IMR-90 (cell line): ENCODE results near the gene NUPR1. TPM values are rescaled to one million over a fixed set of nuclear protein-coding genes. Genes with fewer than 3 reads are reported as not detected.
A peak's percentile ranks its signal among the peaks of the same experiment; 100 is the strongest.

Experiments used
- ATAC-seq: fragments of 200-7000 bp; cut with Tn5 transposase; 2 replicates; pipeline ENCODE4 v1.9.1; 2020; ENCODE audit warnings: low read depth, mild to moderate bottlenecking, moderate library complexity
- BruUV-seq: library from RNA; stranded (reverse); fragments of 400-500 nt; replicated peaks from 2 replicates; lab custom pipeline; 2021; lab: Mats Ljungman, UMichigan
- CTCF ChIA-PET: fragments of 300-600 bp; formaldehyde crosslinking; extraction: SDS; loops from one replicate; lab custom pipeline; 2021; ENCODE audit warnings: antibody characterized with exemption; lab: Yijun Ruan, JAX
- POLR2A ChIA-PET: fragments of 300-600 bp; sonication (Branson Sonifier 250); formaldehyde crosslinking; loops from one replicate; lab custom pipeline; 2022; ENCODE audit warnings: antibody characterized with exemption; ENCODE audit not compliant: unreplicated experiment; lab: Charles Lee
- DNase-seq: peaks from one replicate; pipeline ENCODE4 v3.0.0; 2013
- H2AFZ ChIP-seq: replicated peaks from 2 replicates; pipeline ENCODE3; 2013; ENCODE audit warnings: low read length, mild to moderate bottlenecking; ENCODE audit not compliant: poor library complexity
- H2AK5ac ChIP-seq: 2 replicates; pipeline ENCODE4 v1.6.1; 2013; ENCODE audit warnings: low read depth, low read length, inconsistent platforms
- H2AK9ac ChIP-seq: replicated peaks from 2 replicates; pipeline ENCODE3; 2013; ENCODE audit warnings: mild to moderate bottlenecking, low read depth, low read length, moderate library complexity; ENCODE audit not compliant: poor library complexity
- H2BK120ac ChIP-seq: 2 replicates; pipeline ENCODE4 v1.6.1; 2013; ENCODE audit warnings: low read depth, low read length, inconsistent platforms
- H2BK15ac ChIP-seq: 3 replicates; pipeline ENCODE4 v1.6.1; 2013; ENCODE audit warnings: low read depth, low read length, inconsistent platforms
- H2BK20ac ChIP-seq: 2 replicates; pipeline ENCODE4 v1.6.1; 2013; ENCODE audit warnings: low read depth, mild to moderate bottlenecking, inconsistent platforms, low read length, moderate library complexity
- H2BK5ac ChIP-seq: 2 replicates; pipeline ENCODE4 v1.6.1; 2013; ENCODE audit warnings: mild to moderate bottlenecking, low read depth, low read length, inconsistent platforms; ENCODE audit not compliant: poor library complexity, severe bottlenecking
- H3K14ac ChIP-seq: replicated peaks from 2 replicates; pipeline ENCODE4 v1.6.1; 2013; ENCODE audit warnings: low read depth, low read length, inconsistent platforms
- H3K18ac ChIP-seq: 2 replicates; pipeline ENCODE4 v1.6.1; 2013; ENCODE audit warnings: low read depth, low read length, control low read depth
- H3K23ac ChIP-seq: 2 replicates; pipeline ENCODE4 v1.6.1; 2013; ENCODE audit warnings: low read depth, low read length, inconsistent platforms
- H3K27ac ChIP-seq: 2 replicates; pipeline ENCODE4 v1.5.1; 2013; ENCODE audit warnings: mild to moderate bottlenecking, control low read depth, low read length; ENCODE audit not compliant: insufficient read depth
- H3K27me3 ChIP-seq: 2 replicates; pipeline ENCODE4 v1.6.1; 2013; ENCODE audit warnings: low read length; ENCODE audit not compliant: control insufficient read depth, insufficient read depth
- H3K36me3 ChIP-seq: 2 replicates; pipeline ENCODE4 v1.6.1; 2013; ENCODE audit warnings: low read length, mixed read lengths; ENCODE audit not compliant: control insufficient read depth, insufficient read depth
- H3K4ac ChIP-seq: 2 replicates; pipeline ENCODE4 v1.6.1; 2013; ENCODE audit warnings: low read depth, low read length, inconsistent platforms
- H3K4me1 ChIP-seq: 2 replicates; pipeline ENCODE4 v1.6.1; 2013; ENCODE audit warnings: low read length, mixed read lengths; ENCODE audit not compliant: control insufficient read depth, insufficient read depth
- H3K4me2 ChIP-seq: 2 replicates; pipeline ENCODE4 v1.6.1; 2013; ENCODE audit warnings: low read depth, mild to moderate bottlenecking, control low read depth, low read length, moderate library complexity
- H3K4me3 ChIP-seq: 2 replicates; pipeline ENCODE4 v1.5.1; 2013; ENCODE audit warnings: low read depth, mild to moderate bottlenecking, control low read depth, low read length, moderate library complexity; ENCODE audit not compliant: insufficient read depth
- H3K56ac ChIP-seq: 2 replicates; pipeline ENCODE4 v1.6.1; 2013; ENCODE audit warnings: low read length, inconsistent platforms; ENCODE audit not compliant: insufficient read depth; ENCODE audit errors: extremely low read depth
- H3K79me1 ChIP-seq, 2 experiments: 2 replicates each; pipeline ENCODE4 v1.6.1; 2013; ENCODE audit warnings: low read length in 2 of 2, inconsistent platforms in 1 of 2, low read depth in 1 of 2
- H3K9ac ChIP-seq: 2 replicates; pipeline ENCODE4 v1.6.1; 2013; ENCODE audit warnings: low read depth, low read length, control low read depth
- H3K9me1 ChIP-seq: 2 replicates; pipeline ENCODE4 v1.6.1; 2013; ENCODE audit warnings: low read length, inconsistent platforms; ENCODE audit not compliant: insufficient read depth
- H3K9me3 ChIP-seq: 2 replicates; pipeline ENCODE4 v1.6.1; 2013; ENCODE audit warnings: low read length; ENCODE audit not compliant: control insufficient read depth, insufficient read depth
- H4K20me1 ChIP-seq: 2 replicates; pipeline ENCODE4 v1.6.1; 2013; ENCODE audit warnings: low read length, inconsistent platforms; ENCODE audit not compliant: insufficient read depth
- H4K5ac ChIP-seq: 2 replicates; pipeline ENCODE4 v1.6.1; 2013; ENCODE audit warnings: mild to moderate bottlenecking, low read depth, low read length, control low read depth
- H4K8ac ChIP-seq, 2 experiments: 2 replicates each; pipeline ENCODE4 v1.6.1; 2013; ENCODE audit warnings: low read depth in 2 of 2, low read length in 2 of 2, control low read depth in 1 of 2, inconsistent platforms in 1 of 2
- H4K91ac ChIP-seq: 2 replicates; pipeline ENCODE4 v1.6.1; 2013; ENCODE audit warnings: low read depth, low read length, inconsistent platforms; ENCODE audit not compliant: insufficient read depth
- BHLHE40 ChIP-seq: fragments of 150-350 bp; IDR thresholded peaks from 2 replicates; pipeline ENCODE4 v1.6.1; 2016; ENCODE audit warnings: mild to moderate bottlenecking, low read depth, low read length
- CEBPB ChIP-seq: IDR thresholded peaks from 2 replicates; pipeline ENCODE4 v1.6.1; 2012; ENCODE audit warnings: low read depth, low read length, improper control_type of control experiment
- CHD1 ChIP-seq: IDR thresholded peaks from 2 replicates; pipeline ENCODE4 v1.6.1; 2012; ENCODE audit warnings: low read depth, low read length, improper control_type of control experiment
- FOS ChIP-seq: fragments of 150-350 bp; IDR thresholded peaks from 2 replicates; pipeline ENCODE4 v1.6.1; 2016; ENCODE audit warnings: low read depth, low read length
- MAFK ChIP-seq: IDR thresholded peaks from 2 replicates; pipeline ENCODE4 v1.6.1; 2012; ENCODE audit warnings: low read depth, low read length, improper control_type of control experiment
- MAZ ChIP-seq: IDR thresholded peaks from 2 replicates; pipeline ENCODE4 v1.6.1; 2012; ENCODE audit warnings: low read depth, mild to moderate bottlenecking, low read length, improper control_type of control experiment, moderate library complexity, borderline replicate concordance
- MXI1 ChIP-seq: IDR thresholded peaks from 2 replicates; pipeline ENCODE4 v1.6.1; 2012; ENCODE audit warnings: low read depth, mild to moderate bottlenecking, low read length, moderate library complexity, borderline replicate concordance
- NFE2L2 ChIP-seq: fragments of 150-350 bp; IDR thresholded peaks from 2 replicates; pipeline ENCODE4 v1.6.1; 2016; ENCODE audit warnings: low read depth, mild to moderate bottlenecking, low read length
- POLR2A ChIP-seq: IDR thresholded peaks from 2 replicates; pipeline ENCODE4 v1.6.1; 2012; ENCODE audit warnings: mild to moderate bottlenecking, low read depth, low read length
- RAD21 ChIP-seq: IDR thresholded peaks from 2 replicates; pipeline ENCODE4 v1.6.1; 2012; ENCODE audit warnings: low read length, improper control_type of control experiment
- RCOR1 ChIP-seq: IDR thresholded peaks from 2 replicates; pipeline ENCODE4 v1.6.1; 2012; ENCODE audit warnings: mild to moderate bottlenecking, low read length, improper control_type of control experiment; ENCODE audit not compliant: insufficient replicate concordance
- RFX5 ChIP-seq: IDR thresholded peaks from 2 replicates; pipeline ENCODE4 v1.8.0; 2012; ENCODE audit warnings: low read depth, mild to moderate bottlenecking, low read length, moderate library complexity
- SMC3 ChIP-seq: fragments of 150-350 bp; IDR thresholded peaks from 2 replicates; pipeline ENCODE4 v1.6.1; 2016; ENCODE audit warnings: low read depth, mild to moderate bottlenecking, antibody characterized with exemption, low read length, moderate library complexity
- WGBS, 2 experiments: methylation state at CpG; one replicate each; pipeline versions ENCODE4 v1.1.5 to v1.1.7; 2013; ENCODE audit warnings: missing lambda C conversion rate in 2 of 2; ENCODE audit not compliant: insufficient read length in 1 of 2; ENCODE audit errors: extremely low coverage in 2 of 2; 5-methylcytosine and 5-hydroxymethylcytosine counted together
- dilution Hi-C: fragments of 300-500 bp; cut with HindIII; formaldehyde crosslinking; loops from one replicate; pipeline ENCODE4 v1.14.3; 2018; ENCODE audit warnings: low sequenced_read_pairs; ENCODE audit not compliant: unreplicated experiment
- in situ Hi-C: fragments of 300-500 bp; cut with MboI; formaldehyde crosslinking; loops from 3 replicates; pipeline ENCODE4 v1.14.3; 2019; ENCODE audit warnings: low sequenced_read_pairs, inconsistent platforms, mixed read lengths
- intact Hi-C: fragments of 100-400 bp; cut with micrococcal nuclease; formaldehyde crosslinking; loops from 2 replicates; pipeline ENCODE4 v1.10.0; 2022
- polyA plus RNA-seq, 3 experiments: library from polyadenylated mRNA; depleted of rRNA; stranded (reverse); fragments of >200 nt; gene quantifications; 2 replicates each; pipeline ENCODE4 v1.2.3, GENCODE V29; 2012; ENCODE audit warnings: low replicate concordance in 1 of 3
- total RNA-seq: library from RNA; depleted of rRNA; stranded (reverse); fragments of >200 nt; gene quantifications from 2 replicates; pipeline ENCODE4 v1.2.3, GENCODE V29; 2012
- TF ChIP-seq, protein P1 (sequence below): fragments of 150-350 bp; IDR thresholded peaks from 2 replicates; pipeline ENCODE4 v1.6.1; 2016; ENCODE audit warnings: low read depth, mild to moderate bottlenecking, low read length, moderate library complexity, borderline replicate concordance
- TF ChIP-seq, protein P2 (sequence below): conservative IDR thresholded peaks from 2 replicates; pipeline ENCODE4 v1.5.1; 2012; ENCODE audit warnings: mild to moderate bottlenecking, low read depth, low read length, improper control_type of control experiment
- TF ChIP-seq, protein P3 (sequence below): fragments of 150-350 bp; IDR thresholded peaks from 2 replicates; pipeline ENCODE4 v1.6.1; 2017; ENCODE audit warnings: mild to moderate bottlenecking, antibody characterized with exemption, low read length, low read depth

The NUPR1 gene
- total and polyA plus RNA-seq, 2 of the 4 experiments (the other 2 are of a cell fraction): 10.2 to 27.9 TPM

DNA sequence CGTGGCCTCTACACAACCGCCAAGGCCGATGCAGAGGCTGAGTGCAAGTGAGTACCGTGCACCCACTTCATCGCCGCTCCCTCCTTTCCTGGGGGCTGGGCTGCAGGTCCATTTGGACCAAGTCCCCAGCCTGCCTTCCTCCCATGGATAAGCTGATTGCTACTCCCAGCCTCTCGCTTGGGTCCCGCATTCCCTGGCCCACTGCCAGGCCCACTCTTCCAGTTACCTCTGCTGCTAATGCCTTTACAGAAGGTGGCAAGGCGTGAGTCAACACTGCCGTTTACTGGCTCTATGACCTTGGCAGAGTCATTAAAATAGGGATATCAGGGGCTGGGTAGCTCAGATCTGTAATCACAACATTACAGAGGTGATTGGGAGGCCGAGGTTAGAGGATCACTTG is 46.9 kb upstream of the NUPR1 start:
- H3K36me3 ChIP-seq: peaks cover 23% of the 10 kb centered on the region
- no peak overlapping the region for H2BK120ac ChIP-seq
- no peak overlapping the region for H3K18ac ChIP-seq
- H4K91ac ChIP-seq: no peak overlapping the region
- H4K8ac ChIP-seq: no peak overlapping the region
- H2AK5ac ChIP-seq: no peak overlapping the region
- H2AFZ ChIP-seq: no peak overlapping the region
- H2BK20ac ChIP-seq: no peak overlapping the region
- POLR2A ChIA-PET: interaction anchor here (0.5 to 0.6 kb wide), 2 partner anchors 11 to 40 kb away, joined by 4 read pairs; partner anchors contain the start of gene SULT1A2
- no peak overlapping the region for H3K56ac ChIP-seq
- ATAC-seq (no peak), DNase-seq (no peak)
- TF ChIP-seq POLR2A (no peak), FOS (no peak), MXI1 (no peak), CHD1 (no peak), MAFK (no peak), SMC3 (no peak), RFX5 (no peak), NFE2L2 (no peak), MAZ (no peak), RAD21 (no peak), CEBPB (no peak), BHLHE40 (no peak), RCOR1 (no peak)
- TF ChIP-seq, protein P1, sequence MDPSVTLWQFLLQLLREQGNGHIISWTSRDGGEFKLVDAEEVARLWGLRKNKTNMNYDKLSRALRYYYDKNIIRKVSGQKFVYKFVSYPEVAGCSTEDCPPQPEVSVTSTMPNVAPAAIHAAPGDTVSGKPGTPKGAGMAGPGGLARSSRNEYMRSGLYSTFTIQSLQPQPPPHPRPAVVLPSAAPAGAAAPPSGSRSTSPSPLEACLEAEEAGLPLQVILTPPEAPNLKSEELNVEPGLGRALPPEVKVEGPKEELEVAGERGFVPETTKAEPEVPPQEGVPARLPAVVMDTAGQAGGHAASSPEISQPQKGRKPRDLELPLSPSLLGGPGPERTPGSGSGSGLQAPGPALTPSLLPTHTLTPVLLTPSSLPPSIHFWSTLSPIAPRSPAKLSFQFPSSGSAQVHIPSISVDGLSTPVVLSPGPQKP: no peak
- TF ChIP-seq, protein P2, sequence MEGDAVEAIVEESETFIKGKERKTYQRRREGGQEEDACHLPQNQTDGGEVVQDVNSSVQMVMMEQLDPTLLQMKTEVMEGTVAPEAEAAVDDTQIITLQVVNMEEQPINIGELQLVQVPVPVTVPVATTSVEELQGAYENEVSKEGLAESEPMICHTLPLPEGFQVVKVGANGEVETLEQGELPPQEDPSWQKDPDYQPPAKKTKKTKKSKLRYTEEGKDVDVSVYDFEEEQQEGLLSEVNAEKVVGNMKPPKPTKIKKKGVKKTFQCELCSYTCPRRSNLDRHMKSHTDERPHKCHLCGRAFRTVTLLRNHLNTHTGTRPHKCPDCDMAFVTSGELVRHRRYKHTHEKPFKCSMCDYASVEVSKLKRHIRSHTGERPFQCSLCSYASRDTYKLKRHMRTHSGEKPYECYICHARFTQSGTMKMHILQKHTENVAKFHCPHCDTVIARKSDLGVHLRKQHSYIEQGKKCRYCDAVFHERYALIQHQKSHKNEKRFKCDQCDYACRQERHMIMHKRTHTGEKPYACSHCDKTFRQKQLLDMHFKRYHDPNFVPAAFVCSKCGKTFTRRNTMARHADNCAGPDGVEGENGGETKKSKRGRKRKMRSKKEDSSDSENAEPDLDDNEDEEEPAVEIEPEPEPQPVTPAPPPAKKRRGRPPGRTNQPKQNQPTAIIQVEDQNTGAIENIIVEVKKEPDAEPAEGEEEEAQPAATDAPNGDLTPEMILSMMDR: no peak
- TF ChIP-seq, protein P3, sequence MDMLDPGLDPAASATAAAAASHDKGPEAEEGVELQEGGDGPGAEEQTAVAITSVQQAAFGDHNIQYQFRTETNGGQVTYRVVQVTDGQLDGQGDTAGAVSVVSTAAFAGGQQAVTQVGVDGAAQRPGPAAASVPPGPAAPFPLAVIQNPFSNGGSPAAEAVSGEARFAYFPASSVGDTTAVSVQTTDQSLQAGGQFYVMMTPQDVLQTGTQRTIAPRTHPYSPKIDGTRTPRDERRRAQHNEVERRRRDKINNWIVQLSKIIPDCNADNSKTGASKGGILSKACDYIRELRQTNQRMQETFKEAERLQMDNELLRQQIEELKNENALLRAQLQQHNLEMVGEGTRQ: no peak
- H3K27me3 ChIP-seq: no peaks in the 10 kb centered on the region
- no peak overlapping the region for H2BK5ac ChIP-seq
- no peak overlapping the region for H3K23ac ChIP-seq
- no peak overlapping the region for H3K14ac ChIP-seq
- no peak overlapping the region for H3K4me3 ChIP-seq
- no peaks in the 10 kb centered on the region for H3K9me3 ChIP-seq
- dilution Hi-C loops: no loop called here
- no peak overlapping the region for H3K27ac ChIP-seq
- no peak overlapping the region for H3K4me2 ChIP-seq
- no peak overlapping the region for H3K4ac ChIP-seq
- H3K79me1 ChIP-seq: no peaks in the 10 kb centered on the region
- no peaks in the 10 kb centered on the region for H3K4me1 ChIP-seq
- H3K9me1 ChIP-seq: peaks cover 2% of the 10 kb centered on the region; the same call in 1 of the 2 replicates
- CTCF ChIA-PET: no interaction called here
- no peak overlapping the region for H3K9ac ChIP-seq
- peak overlapping the region; percentile 42 for H2AK9ac ChIP-seq
- WGBS, 2 experiments: 74% methylated on average over 6 of the region's 11 CpGs; no CpG with 5 or more reads in 1 of the 2 experiments
- BruUV-seq: no TSS peak
- in situ Hi-C loops: no loop called here
- no peak overlapping the region for H4K5ac ChIP-seq
- H2BK15ac ChIP-seq: no peak overlapping the region
- no peaks in the 10 kb centered on the region for H4K20me1 ChIP-seq
- intact Hi-C loops: no loop called here
